Measurements from ENCODE around the gene PTGR2.

PTGR2 gene

DNA sequence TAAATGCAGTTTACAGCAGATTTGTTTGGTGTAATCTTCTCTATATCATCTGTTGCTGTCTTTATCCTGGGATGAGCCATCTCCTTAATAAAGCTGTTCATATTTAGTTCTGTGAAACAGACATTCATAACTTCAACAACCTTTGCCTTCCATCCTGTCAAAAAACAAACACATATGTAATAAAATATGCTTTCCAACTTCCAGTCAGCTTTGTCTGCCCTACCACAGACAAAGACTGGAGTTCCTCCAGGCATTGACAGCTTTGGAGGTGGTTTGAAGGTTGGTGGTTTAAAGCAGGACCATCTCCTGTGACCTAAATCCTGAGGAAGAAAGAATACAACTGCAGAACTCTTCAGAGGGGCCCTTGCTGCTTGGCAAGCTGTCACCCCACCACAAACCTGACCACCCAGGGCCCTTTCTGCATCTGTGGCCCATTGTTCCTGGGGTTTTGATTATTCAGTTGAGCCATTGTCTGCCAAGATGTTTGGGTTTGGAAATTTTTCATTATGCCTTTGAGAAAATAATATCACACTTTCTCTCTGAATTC lies 28.2 kb upstream of the PTGR2 start:
- no peaks in the 10 kb centered on the region for H3K27me3 ChIP-seq (ENCODE audit: insufficient read depth, poor library complexity, severe bottlenecking)
- no peak overlapping the region for H3K27ac ChIP-seq (replicated peaks)
- no peak overlapping the region for H3K4me3 ChIP-seq (replicated peaks; ENCODE audit: insufficient read depth, low read length)
- DNase-seq (ENCODE audit: low read depth in 1 of 2, low spot score in 1 of 2), result no peak
- TF ChIP-seq, protein P1, sequence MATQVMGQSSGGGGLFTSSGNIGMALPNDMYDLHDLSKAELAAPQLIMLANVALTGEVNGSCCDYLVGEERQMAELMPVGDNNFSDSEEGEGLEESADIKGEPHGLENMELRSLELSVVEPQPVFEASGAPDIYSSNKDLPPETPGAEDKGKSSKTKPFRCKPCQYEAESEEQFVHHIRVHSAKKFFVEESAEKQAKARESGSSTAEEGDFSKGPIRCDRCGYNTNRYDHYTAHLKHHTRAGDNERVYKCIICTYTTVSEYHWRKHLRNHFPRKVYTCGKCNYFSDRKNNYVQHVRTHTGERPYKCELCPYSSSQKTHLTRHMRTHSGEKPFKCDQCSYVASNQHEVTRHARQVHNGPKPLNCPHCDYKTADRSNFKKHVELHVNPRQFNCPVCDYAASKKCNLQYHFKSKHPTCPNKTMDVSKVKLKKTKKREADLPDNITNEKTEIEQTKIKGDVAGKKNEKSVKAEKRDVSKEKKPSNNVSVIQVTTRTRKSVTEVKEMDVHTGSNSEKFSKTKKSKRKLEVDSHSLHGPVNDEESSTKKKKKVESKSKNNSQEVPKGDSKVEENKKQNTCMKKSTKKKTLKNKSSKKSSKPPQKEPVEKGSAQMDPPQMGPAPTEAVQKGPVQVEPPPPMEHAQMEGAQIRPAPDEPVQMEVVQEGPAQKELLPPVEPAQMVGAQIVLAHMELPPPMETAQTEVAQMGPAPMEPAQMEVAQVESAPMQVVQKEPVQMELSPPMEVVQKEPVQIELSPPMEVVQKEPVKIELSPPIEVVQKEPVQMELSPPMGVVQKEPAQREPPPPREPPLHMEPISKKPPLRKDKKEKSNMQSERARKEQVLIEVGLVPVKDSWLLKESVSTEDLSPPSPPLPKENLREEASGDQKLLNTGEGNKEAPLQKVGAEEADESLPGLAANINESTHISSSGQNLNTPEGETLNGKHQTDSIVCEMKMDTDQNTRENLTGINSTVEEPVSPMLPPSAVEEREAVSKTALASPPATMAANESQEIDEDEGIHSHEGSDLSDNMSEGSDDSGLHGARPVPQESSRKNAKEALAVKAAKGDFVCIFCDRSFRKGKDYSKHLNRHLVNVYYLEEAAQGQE (IDR thresholded peaks at IDR 0.05; ENCODE audit: insufficient replicate concordance, low read depth), result no peak
- TF ChIP-seq SPI1 (IDR thresholded peaks at IDR 0.05; ENCODE audit: borderline replicate concordance, low read depth) (no peak), GABPA (IDR thresholded peaks at IDR 0.05; ENCODE audit: low read depth) (no peak), POLR2AphosphoS5 (IDR thresholded peaks at IDR 0.05; ENCODE audit: low read depth) (no peak)
- TF ChIP-seq, protein P2, sequence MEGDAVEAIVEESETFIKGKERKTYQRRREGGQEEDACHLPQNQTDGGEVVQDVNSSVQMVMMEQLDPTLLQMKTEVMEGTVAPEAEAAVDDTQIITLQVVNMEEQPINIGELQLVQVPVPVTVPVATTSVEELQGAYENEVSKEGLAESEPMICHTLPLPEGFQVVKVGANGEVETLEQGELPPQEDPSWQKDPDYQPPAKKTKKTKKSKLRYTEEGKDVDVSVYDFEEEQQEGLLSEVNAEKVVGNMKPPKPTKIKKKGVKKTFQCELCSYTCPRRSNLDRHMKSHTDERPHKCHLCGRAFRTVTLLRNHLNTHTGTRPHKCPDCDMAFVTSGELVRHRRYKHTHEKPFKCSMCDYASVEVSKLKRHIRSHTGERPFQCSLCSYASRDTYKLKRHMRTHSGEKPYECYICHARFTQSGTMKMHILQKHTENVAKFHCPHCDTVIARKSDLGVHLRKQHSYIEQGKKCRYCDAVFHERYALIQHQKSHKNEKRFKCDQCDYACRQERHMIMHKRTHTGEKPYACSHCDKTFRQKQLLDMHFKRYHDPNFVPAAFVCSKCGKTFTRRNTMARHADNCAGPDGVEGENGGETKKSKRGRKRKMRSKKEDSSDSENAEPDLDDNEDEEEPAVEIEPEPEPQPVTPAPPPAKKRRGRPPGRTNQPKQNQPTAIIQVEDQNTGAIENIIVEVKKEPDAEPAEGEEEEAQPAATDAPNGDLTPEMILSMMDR (IDR thresholded peaks at IDR 0.05; ENCODE audit: insufficient read depth, low read length), result no peak

DNA sequence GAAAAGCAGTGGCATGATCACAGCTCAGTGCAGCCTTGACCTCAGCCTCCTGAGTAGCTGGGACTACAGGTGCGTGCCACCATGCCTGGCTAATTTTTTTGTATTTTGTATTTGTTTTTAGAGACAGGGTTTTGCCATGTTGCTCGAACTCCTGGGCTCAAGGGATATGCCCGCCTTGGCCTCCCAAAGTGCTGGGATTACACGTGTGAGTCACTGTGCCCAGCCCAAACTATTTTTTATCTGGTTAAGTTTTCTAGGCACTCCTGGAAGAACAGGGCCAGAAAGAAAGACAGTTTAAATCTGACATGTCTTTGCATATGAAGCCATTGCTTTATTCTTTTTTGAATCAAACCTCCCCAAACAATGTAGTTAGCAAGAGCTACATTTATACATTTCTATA lies 27.5 kb upstream of the PTGR2 start:
- TF ChIP-seq GABPA (IDR thresholded peaks at IDR 0.05; ENCODE audit: low read depth) (no peak), POLR2AphosphoS5 (IDR thresholded peaks at IDR 0.05; ENCODE audit: low read depth) (no peak), SPI1 (IDR thresholded peaks at IDR 0.05; ENCODE audit: borderline replicate concordance, low read depth) (no peak)
- TF ChIP-seq, protein P1 (IDR thresholded peaks at IDR 0.05; ENCODE audit: insufficient replicate concordance, low read depth), result no peak
- TF ChIP-seq, protein P2 (IDR thresholded peaks at IDR 0.05; ENCODE audit: insufficient read depth, low read length), result no peak
- DNase-seq (ENCODE audit: low read depth in 1 of 2, low spot score in 1 of 2), result no peak
- Histone ChIP-seq H3K27ac (replicated peaks) (no peak overlapping the region), H3K4me3 (replicated peaks; ENCODE audit: insufficient read depth, low read length) (no peak overlapping the region), H3K27me3 (ENCODE audit: insufficient read depth, poor library complexity, severe bottlenecking) (no peaks in the 10 kb centered on the region)

DNA sequence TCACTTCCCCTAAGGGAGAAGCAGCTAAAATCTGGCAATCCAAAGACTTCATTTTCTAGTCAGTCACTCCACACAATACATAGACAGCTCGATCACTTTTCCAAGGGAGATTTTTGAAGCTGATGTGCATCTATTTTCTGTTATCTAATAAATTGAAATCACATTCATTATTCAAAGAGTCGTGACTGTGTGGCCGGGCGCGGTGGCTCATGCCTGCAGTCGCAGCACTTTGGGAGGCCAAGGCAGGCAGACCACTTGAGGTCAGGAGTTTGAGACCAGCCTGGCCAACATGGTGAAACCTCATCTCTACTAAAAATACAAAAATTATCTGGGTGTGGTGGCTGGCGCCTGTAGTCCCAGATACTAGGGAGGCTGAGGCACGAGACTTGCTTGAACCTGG lies 27.1 kb upstream of the PTGR2 start:
- TF ChIP-seq, protein P1 (IDR thresholded peaks at IDR 0.05; ENCODE audit: insufficient replicate concordance, low read depth), result no peak
- no peak for TF ChIP-seq SPI1 (IDR thresholded peaks at IDR 0.05; ENCODE audit: borderline replicate concordance, low read depth)
- no peak for TF ChIP-seq POLR2AphosphoS5 (IDR thresholded peaks at IDR 0.05; ENCODE audit: low read depth)
- no peak overlapping the region for H3K4me3 ChIP-seq (replicated peaks; ENCODE audit: insufficient read depth, low read length)
- no peak for DNase-seq (ENCODE audit: low read depth in 1 of 2, low spot score in 1 of 2)
- H3K27ac ChIP-seq (replicated peaks), result no peak overlapping the region
- H3K27me3 ChIP-seq (ENCODE audit: insufficient read depth, poor library complexity, severe bottlenecking), result no peaks in the 10 kb centered on the region
